Muscle layer of duodenum (tissue), 2 donors: ENCODE measurements around the gene GRK3.
"Not testable (repeated sequence)": the region's sequence is repeated elsewhere in the genome, so short reads cannot be mapped to it uniquely, and the experiment has no call there.

Source experiments
- H3K27ac ChIP-seq: one replicate; pipeline ENCODE4 v1.7.0; 2013; ENCODE audit warnings: mild to moderate bottlenecking, low read length
- H3K27me3 ChIP-seq: one replicate; pipeline ENCODE4 v1.7.0; 2013; ENCODE audit warnings: low read depth, mild to moderate bottlenecking, control low read depth, low read length
- H3K36me3 ChIP-seq, 2 donors: one replicate each; pipeline ENCODE4 v1.7.0; 2013; ENCODE audit warnings: low read length in 2 of 2, control low read depth in 1 of 2, mild to moderate bottlenecking in 1 of 2; ENCODE audit not compliant: insufficient read depth in 2 of 2, control insufficient read depth in 1 of 2
- H3K4me1 ChIP-seq, 2 donors: one replicate each; pipeline ENCODE4 v1.7.0; 2013; ENCODE audit warnings: low read length in 2 of 2, mild to moderate bottlenecking in 2 of 2, control low read depth in 1 of 2, moderate library complexity in 1 of 2; ENCODE audit not compliant: insufficient read depth in 2 of 2, control insufficient read depth in 1 of 2
- H3K4me3 ChIP-seq, 2 donors: one replicate each; pipeline ENCODE4 v1.7.0; 2013; ENCODE audit warnings: low read length in 2 of 2, low read depth in 1 of 2, mild to moderate bottlenecking in 1 of 2
- H3K9me3 ChIP-seq, 2 donors: one replicate each; pipeline ENCODE4 v1.7.0; 2013; ENCODE audit warnings: low read length in 2 of 2, control low read depth in 1 of 2, mild to moderate bottlenecking in 1 of 2; ENCODE audit not compliant: control insufficient read depth in 1 of 2
- donor health status: healthy.

The GRK3 gene

DNA sequence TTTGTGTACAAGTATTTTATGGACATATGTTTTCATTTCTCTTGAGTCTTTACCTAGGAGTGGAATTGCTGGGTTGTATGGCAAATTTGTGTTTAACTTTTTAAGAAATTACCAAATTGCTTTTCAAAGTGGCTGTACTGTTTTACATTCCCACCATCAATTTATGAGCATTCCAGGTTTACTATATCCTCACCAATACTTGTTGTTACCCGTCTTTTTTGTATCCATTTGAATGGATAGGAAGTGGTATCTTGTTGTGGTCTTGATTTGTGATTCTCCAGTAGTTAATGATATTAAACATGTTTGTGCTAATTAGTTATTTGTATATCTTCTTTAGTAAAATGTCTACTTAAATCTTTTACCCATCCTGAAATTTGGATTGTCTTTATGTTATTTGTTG lies 46.8 kb downstream of the GRK3 start:
- H3K27me3 ChIP-seq, H3K36me3 ChIP-seq, H3K9me3 ChIP-seq, H3K4me1 ChIP-seq, H3K27ac ChIP-seq, H3K4me3 ChIP-seq: not testable (repeated sequence)

DNA sequence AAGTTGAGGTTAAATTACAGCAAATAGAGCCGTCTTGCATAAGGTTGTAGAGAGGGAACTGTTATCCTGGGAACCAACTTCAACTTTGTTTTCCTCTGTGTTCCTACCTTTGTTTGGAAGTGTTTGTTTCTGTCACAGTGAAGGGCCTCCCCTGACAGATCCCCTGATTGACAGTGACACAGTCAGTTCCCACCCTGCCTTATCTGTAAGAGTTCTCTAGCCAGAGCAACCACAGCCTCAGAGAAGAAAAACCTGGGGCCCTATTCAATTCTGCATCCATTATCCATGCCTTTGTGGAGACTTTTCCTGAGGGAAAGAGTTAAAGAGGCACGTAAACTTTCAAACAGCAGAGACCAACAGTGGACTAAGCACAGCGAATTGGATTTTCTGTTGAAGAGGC lies 48.7 kb downstream of the GRK3 start:
- H3K9me3 ChIP-seq, H3K4me1 ChIP-seq, H3K27ac ChIP-seq, H3K36me3 ChIP-seq, H3K27me3 ChIP-seq, H3K4me3 ChIP-seq: not testable (repeated sequence)

DNA sequence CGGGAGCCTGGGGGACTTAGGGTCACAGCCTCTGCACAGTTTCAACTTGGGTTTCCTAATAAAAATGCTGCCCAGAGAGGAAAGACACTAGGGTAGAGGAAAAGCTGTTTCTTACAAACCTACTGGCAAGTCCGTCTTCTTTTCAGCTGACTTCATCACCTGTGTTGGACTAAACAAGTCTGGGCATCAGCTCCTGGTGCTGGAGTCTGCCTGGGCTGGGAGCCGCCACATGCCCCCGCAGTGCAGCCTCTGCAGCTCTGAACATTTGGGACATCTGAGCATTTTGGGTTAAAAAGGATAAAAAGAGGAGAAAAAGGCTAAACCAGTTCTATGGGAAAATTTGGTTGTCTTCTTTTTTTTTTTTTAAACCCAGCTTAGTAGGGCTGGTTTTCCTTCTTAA lies 49.1 kb downstream of the GRK3 start:
- not testable (repeated sequence) for H3K4me3 ChIP-seq, H3K36me3 ChIP-seq, H3K27me3 ChIP-seq, H3K4me1 ChIP-seq, H3K9me3 ChIP-seq, H3K27ac ChIP-seq

- not testable (repeated sequence) for H3K4me1 ChIP-seq, H3K36me3 ChIP-seq, H3K4me3 ChIP-seq, H3K27me3 ChIP-seq, H3K27ac ChIP-seq, H3K9me3 ChIP-seq
Observed at GRCh38 chr22:25614791-25615190, 50.3 kb downstream of the GRK3 start.

DNA sequence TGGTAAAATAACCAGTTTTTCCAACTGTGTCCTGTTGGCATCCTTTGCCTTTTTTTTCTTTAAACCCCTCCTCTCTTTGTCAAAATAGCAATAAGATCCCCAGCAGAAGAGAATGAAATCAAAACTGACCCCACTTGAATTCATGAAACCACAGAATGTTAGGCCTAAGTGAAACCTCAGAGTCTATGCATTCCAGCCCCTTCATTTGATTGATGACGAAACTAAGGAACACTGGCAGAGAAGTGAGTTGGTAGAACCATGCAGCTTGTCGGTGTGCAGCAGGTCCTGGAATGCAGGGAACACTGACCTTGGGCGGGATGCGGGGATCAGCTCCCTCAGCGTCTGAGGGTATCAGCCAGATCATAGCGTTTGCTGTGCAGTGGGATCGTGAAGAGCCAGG lies 57.5 kb downstream of the GRK3 start:
- Histone ChIP-seq H3K27me3 (no peaks in the 10 kb centered on the region), H3K9me3 (no peaks in the 10 kb centered on the region), H3K36me3 (no peaks in the 10 kb centered on the region), H3K4me3 (no peak overlapping the region), H3K27ac (no peak overlapping the region), H3K4me1 (no peaks in the 10 kb centered on the region)

GRCh38 chr22:25623310-25623734 lies 58.8 kb downstream of the GRK3 start:
- no peak overlapping the region for H3K27ac ChIP-seq
- H3K27me3 ChIP-seq, result no peaks in the 10 kb centered on the region
- no peaks in the 10 kb centered on the region for H3K9me3 ChIP-seq
- H3K4me3 ChIP-seq, result no peak overlapping the region
- no peaks in the 10 kb centered on the region for H3K36me3 ChIP-seq
- H3K4me1 ChIP-seq, result peaks cover 0 to 4% of the 10 kb centered on the region in 2 donors

DNA sequence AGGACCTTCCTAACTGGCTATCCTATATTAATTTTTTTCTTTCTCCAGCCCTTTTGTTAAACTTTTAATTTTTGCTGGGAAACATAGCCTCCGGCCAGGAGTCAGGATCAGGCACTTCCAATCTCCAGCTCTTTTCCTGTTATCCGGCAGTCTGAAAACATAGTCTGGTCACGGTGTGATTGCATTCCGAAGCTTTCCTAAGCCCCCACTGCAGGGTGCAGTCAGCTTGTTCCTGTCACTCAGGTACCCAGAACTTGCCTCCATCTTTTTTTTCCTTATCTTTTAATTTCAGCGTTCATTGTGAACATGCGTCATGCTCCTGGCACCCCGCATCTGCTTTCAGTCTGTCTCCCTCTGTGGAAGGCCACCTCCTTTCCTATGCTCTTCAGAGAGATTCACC lies 59.4 kb downstream of the GRK3 start:
- peaks cover 0 to 8% of the 10 kb centered on the region in 2 donors for H3K4me1 ChIP-seq
- H3K27me3 ChIP-seq, result no peaks in the 10 kb centered on the region
- no peaks in the 10 kb centered on the region for H3K9me3 ChIP-seq
- no peak overlapping the region for H3K4me3 ChIP-seq
- H3K36me3 ChIP-seq, result no peaks in the 10 kb centered on the region
- H3K27ac ChIP-seq, result no peak overlapping the region

- peaks cover 0 to 8% of the 10 kb centered on the region in 2 donors for H3K4me1 ChIP-seq
- no peaks in the 10 kb centered on the region for H3K9me3 ChIP-seq
- H3K36me3 ChIP-seq, result no peaks in the 10 kb centered on the region
- no peaks in the 10 kb centered on the region for H3K27me3 ChIP-seq
- no peak overlapping the region for H3K27ac ChIP-seq
- H3K4me3 ChIP-seq, result no peak overlapping the region
Observed at GRCh38 chr22:25624476-25624875, 60.0 kb downstream of the GRK3 start.

DNA sequence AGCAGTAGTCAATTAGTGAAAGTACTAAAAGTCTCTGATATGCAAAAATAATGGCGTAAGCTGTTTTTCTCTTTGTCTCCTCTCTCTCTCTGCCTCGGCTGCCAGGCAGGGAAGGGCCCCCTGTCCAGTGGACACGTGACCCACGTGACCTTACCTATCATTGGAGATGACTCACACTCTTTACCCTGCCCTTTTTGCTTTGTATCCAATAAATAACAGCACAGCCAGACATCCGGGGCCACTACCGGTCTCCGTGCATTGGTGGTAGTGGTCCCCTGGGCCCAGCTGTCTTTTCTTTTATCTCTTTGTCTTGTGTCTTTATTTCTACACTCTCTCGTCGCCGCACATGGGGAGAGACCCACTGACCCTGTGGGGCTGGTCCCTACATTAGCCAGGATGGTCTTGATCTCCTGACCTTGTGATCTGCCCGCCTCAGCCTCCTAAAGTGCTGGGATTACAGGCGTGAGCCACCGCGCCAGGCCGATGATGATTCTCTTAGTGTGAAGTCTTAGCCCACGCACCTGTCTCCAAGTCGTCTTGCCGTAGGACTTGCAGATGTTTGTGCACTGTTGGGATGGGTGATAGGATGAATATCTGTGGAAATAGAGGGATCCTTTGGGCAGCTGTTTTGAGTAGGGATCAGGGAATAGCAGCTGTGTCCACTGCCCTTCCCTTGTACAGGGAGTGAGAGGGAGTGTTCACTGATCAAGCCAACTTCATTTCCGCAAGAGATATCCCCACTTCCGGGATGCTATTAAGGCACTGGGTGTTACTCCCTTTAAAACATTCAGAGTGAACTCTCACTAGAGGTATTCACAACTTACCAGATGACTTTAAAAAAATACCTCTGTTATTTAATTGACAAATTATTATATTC lies 61.5 kb downstream of the GRK3 start:
- not testable (repeated sequence) for H3K27me3 ChIP-seq, H3K4me1 ChIP-seq, H3K36me3 ChIP-seq, H3K4me3 ChIP-seq, H3K27ac ChIP-seq, H3K9me3 ChIP-seq

GRCh38 chr22:25626624-25626990 lies 62.1 kb downstream of the GRK3 start:
- H3K4me1 ChIP-seq, result peaks cover 0 to 8% of the 10 kb centered on the region in 2 donors
- no peaks in the 10 kb centered on the region for H3K9me3 ChIP-seq
- no peaks in the 10 kb centered on the region for H3K36me3 ChIP-seq
- H3K27ac ChIP-seq, result no peak overlapping the region
- no peak overlapping the region for H3K4me3 ChIP-seq
- H3K27me3 ChIP-seq, result no peaks in the 10 kb centered on the region

GRCh38 chr22:25627271-25627852 lies 62.9 kb downstream of the GRK3 start:
- no peaks in the 10 kb centered on the region for H3K9me3 ChIP-seq
- H3K27ac ChIP-seq, result no peak overlapping the region
- no peaks in the 10 kb centered on the region for H3K36me3 ChIP-seq
- peaks cover 0 to 8% of the 10 kb centered on the region in 2 donors for H3K4me1 ChIP-seq
- H3K27me3 ChIP-seq, result no peaks in the 10 kb centered on the region
- H3K4me3 ChIP-seq, result no peak overlapping the region

DNA sequence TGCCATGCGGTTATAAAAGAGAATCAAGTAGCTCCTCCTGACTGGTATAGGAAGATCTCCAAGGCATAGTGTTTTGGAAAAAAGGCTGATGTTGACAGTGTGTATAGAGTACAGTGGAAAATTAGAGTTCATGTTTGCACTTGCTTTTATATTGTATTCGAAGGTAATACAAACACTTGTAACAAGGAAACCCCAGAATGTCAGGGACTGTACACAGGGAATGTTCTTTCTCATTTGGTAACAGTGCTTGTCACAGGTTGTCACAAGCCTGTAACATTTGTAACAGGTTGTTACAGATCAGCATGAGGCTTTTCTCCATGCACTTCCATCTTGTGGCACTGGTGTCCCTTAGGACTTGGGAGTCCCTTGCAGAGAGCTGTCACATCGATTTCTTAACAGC lies 64.0 kb downstream of the GRK3 start:
- H3K36me3 ChIP-seq, result no peaks in the 10 kb centered on the region
- H3K4me3 ChIP-seq, result no peak overlapping the region
- H3K4me1 ChIP-seq, result peaks cover 0 to 8% of the 10 kb centered on the region in 2 donors
- H3K9me3 ChIP-seq, result no peaks in the 10 kb centered on the region
- no peak overlapping the region for H3K27ac ChIP-seq
- H3K27me3 ChIP-seq, result no peaks in the 10 kb centered on the region
